PFSK-1 (cell line): ENCODE data around the gene SAMD14.

Experiments
- FOXP2 ChIP-seq: optimal IDR thresholded peaks from 2 replicates; pipeline ENCODE3; 2011; ENCODE audit warnings: borderline replicate concordance, control low read depth, inconsistent platforms; ENCODE audit not compliant: insufficient read depth; ENCODE audit errors: extremely low read length, extremely low read depth
- POLR2AphosphoS5 ChIP-seq: IDR thresholded peaks from 2 replicates; pipeline ENCODE4 v1.6.1; 2012; ENCODE audit warnings: low read depth, mild to moderate bottlenecking, control low read depth, low read length, moderate library complexity
- SIN3A ChIP-seq: IDR thresholded peaks from 2 replicates; pipeline ENCODE4 v1.6.1; 2012; ENCODE audit warnings: mild to moderate bottlenecking, low read length, moderate library complexity, borderline replicate concordance; ENCODE audit not compliant: insufficient read depth
- TAF1 ChIP-seq: IDR thresholded peaks from 2 replicates; pipeline ENCODE4 v1.6.1; 2012; ENCODE audit warnings: low read length, control low read depth, borderline replicate concordance; ENCODE audit not compliant: insufficient read depth
- TF ChIP-seq, protein P1 (sequence below), 2 experiments: IDR thresholded peaks; 2 replicates each; pipeline versions ENCODE4 v1.6.1 to v1.8.0; 2011 to 2012; ENCODE audit warnings: low read depth in 2 of 2, low read length in 2 of 2, control low read depth in 1 of 2, inconsistent platforms in 1 of 2, mild to moderate bottlenecking in 1 of 2, moderate library complexity in 1 of 2; ENCODE audit not compliant: insufficient read depth in 1 of 2

The SAMD14 gene

GRCh38 chr17:50139185-50139783, 9.3 kb upstream of the SAMD14 start:
- TF ChIP-seq SIN3A = no peak

DNA sequence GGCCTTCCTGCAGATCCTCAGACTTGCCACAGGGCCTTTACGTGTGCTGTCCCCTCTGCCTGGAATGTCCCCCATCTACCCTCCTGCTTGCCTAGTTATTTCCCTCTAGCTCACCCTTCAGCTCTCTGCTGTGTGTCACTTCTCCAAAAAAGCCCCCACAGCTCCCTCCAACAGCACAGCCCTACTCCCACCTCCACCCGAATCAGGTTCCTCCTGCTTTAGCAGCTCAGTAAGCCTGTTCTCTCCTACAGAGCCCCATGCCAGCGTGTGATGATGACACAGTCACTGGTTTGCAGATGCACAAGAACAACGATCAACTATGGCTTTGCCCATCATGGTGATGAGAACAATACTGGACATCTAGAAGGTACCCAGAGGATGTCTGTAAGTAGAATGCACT, 7.1 kb upstream of the SAMD14 start:
- TF ChIP-seq FOXP2 (no peak), SIN3A (no peak), POLR2AphosphoS5 (no peak), TAF1 (no peak)
- TF ChIP-seq, protein P1, sequence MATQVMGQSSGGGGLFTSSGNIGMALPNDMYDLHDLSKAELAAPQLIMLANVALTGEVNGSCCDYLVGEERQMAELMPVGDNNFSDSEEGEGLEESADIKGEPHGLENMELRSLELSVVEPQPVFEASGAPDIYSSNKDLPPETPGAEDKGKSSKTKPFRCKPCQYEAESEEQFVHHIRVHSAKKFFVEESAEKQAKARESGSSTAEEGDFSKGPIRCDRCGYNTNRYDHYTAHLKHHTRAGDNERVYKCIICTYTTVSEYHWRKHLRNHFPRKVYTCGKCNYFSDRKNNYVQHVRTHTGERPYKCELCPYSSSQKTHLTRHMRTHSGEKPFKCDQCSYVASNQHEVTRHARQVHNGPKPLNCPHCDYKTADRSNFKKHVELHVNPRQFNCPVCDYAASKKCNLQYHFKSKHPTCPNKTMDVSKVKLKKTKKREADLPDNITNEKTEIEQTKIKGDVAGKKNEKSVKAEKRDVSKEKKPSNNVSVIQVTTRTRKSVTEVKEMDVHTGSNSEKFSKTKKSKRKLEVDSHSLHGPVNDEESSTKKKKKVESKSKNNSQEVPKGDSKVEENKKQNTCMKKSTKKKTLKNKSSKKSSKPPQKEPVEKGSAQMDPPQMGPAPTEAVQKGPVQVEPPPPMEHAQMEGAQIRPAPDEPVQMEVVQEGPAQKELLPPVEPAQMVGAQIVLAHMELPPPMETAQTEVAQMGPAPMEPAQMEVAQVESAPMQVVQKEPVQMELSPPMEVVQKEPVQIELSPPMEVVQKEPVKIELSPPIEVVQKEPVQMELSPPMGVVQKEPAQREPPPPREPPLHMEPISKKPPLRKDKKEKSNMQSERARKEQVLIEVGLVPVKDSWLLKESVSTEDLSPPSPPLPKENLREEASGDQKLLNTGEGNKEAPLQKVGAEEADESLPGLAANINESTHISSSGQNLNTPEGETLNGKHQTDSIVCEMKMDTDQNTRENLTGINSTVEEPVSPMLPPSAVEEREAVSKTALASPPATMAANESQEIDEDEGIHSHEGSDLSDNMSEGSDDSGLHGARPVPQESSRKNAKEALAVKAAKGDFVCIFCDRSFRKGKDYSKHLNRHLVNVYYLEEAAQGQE (IDR thresholded peaks at IDR 0.05; ENCODE audit: insufficient read depth in 1 of 2, low read depth in 2 of 2, low read length in 2 of 2) = no peak

GRCh38 chr17:50136096-50136687, 6.2 kb upstream of the SAMD14 start:
- no peak for TF ChIP-seq FOXP2
- TF ChIP-seq, protein P1 (IDR thresholded peaks at IDR 0.05; ENCODE audit: insufficient read depth in 1 of 2, low read depth in 2 of 2, low read length in 2 of 2) = no peak
- no peak for TF ChIP-seq SIN3A
- no peak for TF ChIP-seq TAF1
- TF ChIP-seq POLR2AphosphoS5 = no peak

DNA sequence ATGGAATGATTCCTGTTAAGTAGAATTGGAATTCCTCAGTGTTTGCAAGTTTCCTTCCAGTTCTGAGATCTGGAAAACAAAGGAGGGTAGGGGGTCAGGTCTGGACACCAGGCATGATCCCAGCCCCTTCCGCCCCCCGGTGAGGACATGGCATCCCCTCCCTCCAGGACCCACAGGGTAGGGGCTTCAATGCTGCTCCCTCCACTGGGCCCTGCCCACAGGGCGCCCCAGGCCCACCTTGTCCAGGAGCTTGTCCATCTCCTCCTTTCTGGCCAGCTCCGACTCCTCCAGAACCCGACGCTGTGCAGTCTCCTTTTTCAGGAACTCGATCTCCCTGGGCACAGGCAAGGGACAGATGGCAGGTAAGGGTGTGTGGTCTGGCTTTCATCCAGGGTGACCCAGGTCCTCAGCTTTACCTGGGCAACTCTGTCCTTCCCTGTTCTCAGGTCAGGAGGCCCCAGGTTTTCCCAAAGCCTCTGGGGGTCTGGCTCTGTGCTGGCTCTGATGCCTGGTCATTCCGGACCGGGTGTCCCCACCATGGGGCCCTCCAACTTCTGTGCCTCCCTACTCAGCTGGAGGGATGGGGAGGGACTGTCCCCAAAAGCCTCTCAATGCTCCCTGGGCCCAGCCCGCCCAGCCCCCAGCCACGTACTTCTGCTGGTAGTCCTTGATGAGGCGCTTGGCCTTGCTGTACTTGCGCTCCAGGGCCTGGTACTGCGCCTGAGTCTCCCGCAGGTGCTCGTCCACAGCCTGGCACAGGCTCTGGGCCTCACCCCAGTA, 5.5 kb upstream of the SAMD14 start:
- TF ChIP-seq POLR2AphosphoS5 = no peak
- TF ChIP-seq SIN3A = no peak
- TF ChIP-seq, protein P1 (IDR thresholded peaks at IDR 0.05; ENCODE audit: insufficient read depth in 1 of 2, low read depth in 2 of 2, low read length in 2 of 2) = no peak
- TF ChIP-seq TAF1 = no peak
- no peak for TF ChIP-seq FOXP2

GRCh38 chr17:50134206-50135110, 4.5 kb upstream of the SAMD14 start:
- TF ChIP-seq, protein P1 (IDR thresholded peaks at IDR 0.05; ENCODE audit: insufficient read depth in 1 of 2, low read depth in 2 of 2, low read length in 2 of 2) = no peak
- no peak for TF ChIP-seq TAF1
- no peak for TF ChIP-seq FOXP2
